Measurements from ENCODE around the gene KRT75.

Gene KRT75

GRCh38 chr12:52399756-52400155 is 34.4 kb downstream of the KRT75 start:
- Histone ChIP-seq H3K4me3 (ENCODE audit: low read length) (no peak overlapping the region), H4K20me1 (ENCODE audit: control insufficient read depth, insufficient read depth, low read depth, low read length) (no peaks in the 10 kb centered on the region), H3K27ac (ENCODE audit: low read depth, low read length) (no peak overlapping the region), H3K36me3 (ENCODE audit: control insufficient read depth, low read length) (no peaks in the 10 kb centered on the region), H3K9me2 (replicated peaks; ENCODE audit: control insufficient read depth, low read length) (no peaks in the 10 kb centered on the region), H3K4me1 (ENCODE audit: control insufficient read depth, low read length) (no peaks in the 10 kb centered on the region), H3F3A (ENCODE audit: control insufficient read depth, insufficient read depth) (no peaks in the 10 kb centered on the region), H3K27me3 (ENCODE audit: control insufficient read depth, low read length) (peaks cover 3% of the 10 kb centered on the region; the same call in 1 of the 2 replicates), H3K4me2 (ENCODE audit: low read length) (no peak overlapping the region), H3K79me2 (ENCODE audit: control insufficient read depth, low read length) (no peaks in the 10 kb centered on the region), H3K9me3 (ENCODE audit: control insufficient read depth, insufficient read depth, low read length) (no peaks in the 10 kb centered on the region)
- TF ChIP-seq EZH2phosphoT487 (IDR thresholded peaks at IDR 0.05; ENCODE audit: borderline replicate concordance, low read length) (no peak), CTCF (IDR thresholded peaks at IDR 0.05; ENCODE audit: low read depth, low read length, poor library complexity, severe bottlenecking) (no peak)

GRCh38 chr12:52398176-52398575 is 36.0 kb downstream of the KRT75 start:
- Histone ChIP-seq H3K9me2 (replicated peaks; ENCODE audit: control insufficient read depth, low read length) (no peaks in the 10 kb centered on the region), H3K4me2 (ENCODE audit: low read length) (no peak overlapping the region), H3K27me3 (ENCODE audit: control insufficient read depth, low read length) (peaks cover 3% of the 10 kb centered on the region; the same call in 1 of the 2 replicates), H3K36me3 (ENCODE audit: control insufficient read depth, low read length) (no peaks in the 10 kb centered on the region), H3K27ac (ENCODE audit: low read depth, low read length) (no peak overlapping the region), H3K79me2 (ENCODE audit: control insufficient read depth, low read length) (no peaks in the 10 kb centered on the region), H3K9me3 (ENCODE audit: control insufficient read depth, insufficient read depth, low read length) (no peaks in the 10 kb centered on the region), H3K4me3 (ENCODE audit: low read length) (no peak overlapping the region), H4K20me1 (ENCODE audit: control insufficient read depth, insufficient read depth, low read depth, low read length) (no peaks in the 10 kb centered on the region), H3K4me1 (ENCODE audit: control insufficient read depth, low read length) (no peaks in the 10 kb centered on the region), H3F3A (ENCODE audit: control insufficient read depth, insufficient read depth) (no peaks in the 10 kb centered on the region)
- TF ChIP-seq EZH2phosphoT487 (IDR thresholded peaks at IDR 0.05; ENCODE audit: borderline replicate concordance, low read length) (no peak), CTCF (IDR thresholded peaks at IDR 0.05; ENCODE audit: low read depth, low read length, poor library complexity, severe bottlenecking) (no peak)

GRCh38 chr12:52396656-52397055 is 37.5 kb downstream of the KRT75 start:
- no peaks in the 10 kb centered on the region for H3K36me3 ChIP-seq (ENCODE audit: control insufficient read depth, low read length)
- no peaks in the 10 kb centered on the region for H3F3A ChIP-seq (ENCODE audit: control insufficient read depth, insufficient read depth)
- no peak overlapping the region for H3K27ac ChIP-seq (ENCODE audit: low read depth, low read length)
- H3K4me2 ChIP-seq (ENCODE audit: low read length), result no peak overlapping the region
- no peak overlapping the region for H3K4me3 ChIP-seq (ENCODE audit: low read length)
- no peaks in the 10 kb centered on the region for H3K79me2 ChIP-seq (ENCODE audit: control insufficient read depth, low read length)
- no peaks in the 10 kb centered on the region for H3K4me1 ChIP-seq (ENCODE audit: control insufficient read depth, low read length)
- no peak for TF ChIP-seq EZH2phosphoT487 (IDR thresholded peaks at IDR 0.05; ENCODE audit: borderline replicate concordance, low read length)
- TF ChIP-seq CTCF (IDR thresholded peaks at IDR 0.05; ENCODE audit: low read depth, low read length, poor library complexity, severe bottlenecking), result no peak
- H4K20me1 ChIP-seq (ENCODE audit: control insufficient read depth, insufficient read depth, low read depth, low read length), result no peaks in the 10 kb centered on the region
- H3K9me2 ChIP-seq (replicated peaks; ENCODE audit: control insufficient read depth, low read length), result no peaks in the 10 kb centered on the region
- no peaks in the 10 kb centered on the region for H3K27me3 ChIP-seq (ENCODE audit: control insufficient read depth, low read length)
- no peaks in the 10 kb centered on the region for H3K9me3 ChIP-seq (ENCODE audit: control insufficient read depth, insufficient read depth, low read length)
